ENCODE measurements around the gene FSTL4. TPM values are rescaled to one million over a fixed set of nuclear protein-coding genes. Genes with fewer than 3 reads are reported as not detected.

The FSTL4 gene
- total RNA-seq, 2 donors from 2014 or later, result 4.4 to 5.5 TPM

- Mint-ChIP-seq H3K27ac (no peak overlapping the region), H3K9me3 (no peaks in the 10 kb centered on the region), H3K36me3 (ENCODE audit: low read depth) (no peaks in the 10 kb centered on the region)
Measured at GRCh38 chr5:133627180-133627579, 14.8 kb upstream of the FSTL4 start.

GRCh38 chr5:133624316-133624715 lies 12.0 kb upstream of the FSTL4 start:
- TF ChIP-seq CTCF (conservative IDR thresholded peaks at IDR 0.05), result no peak
- H3K4me3 ChIP-seq (ENCODE audit: low read length), result no peak overlapping the region
- no peak for DNase-seq
- H3K9me3 Mint-ChIP-seq, result no peaks in the 10 kb centered on the region
- 78% methylated on average over 3 of the region's 3 CpGs; no CpG with 5 or more reads in 1 of the 2 experiments for WGBS, 2 experiments (ENCODE audit: insufficient coverage in 1 of 2, insufficient read length in 1 of 2)
- no peak overlapping the region for H3K27ac ChIP-seq (ENCODE audit: low read depth, low read length)
- H3K9ac ChIP-seq (ENCODE audit: extremely low read depth, low read length, poor library complexity, severe bottlenecking), result no peak overlapping the region
- H3K36me3 ChIP-seq (ENCODE audit: control insufficient read depth, insufficient read depth, low read length), result no peaks in the 10 kb centered on the region
- H3K27ac Mint-ChIP-seq, result no peak overlapping the region
- H3K27me3 ChIP-seq (ENCODE audit: control insufficient read depth, insufficient read depth, low read length, poor library complexity, severe bottlenecking), result peaks cover 16% of the 10 kb centered on the region
- H3K9me3 ChIP-seq (ENCODE audit: control insufficient read depth, low read length), result no peaks in the 10 kb centered on the region
- H3K36me3 Mint-ChIP-seq (ENCODE audit: low read depth), result no peaks in the 10 kb centered on the region
- no peak overlapping the region for H3K4me3 Mint-ChIP-seq
- peaks cover 22% of the 10 kb centered on the region for H3K27me3 Mint-ChIP-seq (ENCODE audit: insufficient read depth)
- no peaks in the 10 kb centered on the region for H3K4me1 ChIP-seq (ENCODE audit: control insufficient read depth, insufficient read depth, low read length)
- no peaks in the 10 kb centered on the region for H3K4me1 Mint-ChIP-seq

More at GRCh38 chr5:133627180-133627579, 14.8 kb upstream of the FSTL4 start:
- H3K27ac ChIP-seq (ENCODE audit: low read depth, low read length), result no peak overlapping the region
- no peaks in the 10 kb centered on the region for H3K4me1 Mint-ChIP-seq
- no peak overlapping the region for H3K9ac ChIP-seq (ENCODE audit: extremely low read depth, low read length, poor library complexity, severe bottlenecking)
- H3K9me3 ChIP-seq (ENCODE audit: control insufficient read depth, low read length), result no peaks in the 10 kb centered on the region
- 58% methylated on average over 1 of the region's 1 CpG; no CpG with 5 or more reads in 1 of the 2 experiments for WGBS, 2 experiments (ENCODE audit: insufficient coverage in 1 of 2, insufficient read length in 1 of 2)
- no peak for DNase-seq
- H3K27me3 ChIP-seq (ENCODE audit: control insufficient read depth, insufficient read depth, low read length, poor library complexity, severe bottlenecking), result peaks cover 5% of the 10 kb centered on the region
- no peak overlapping the region for H3K4me3 Mint-ChIP-seq
- no peaks in the 10 kb centered on the region for H3K4me1 ChIP-seq (ENCODE audit: control insufficient read depth, insufficient read depth, low read length)
- no peaks in the 10 kb centered on the region for H3K36me3 ChIP-seq (ENCODE audit: control insufficient read depth, insufficient read depth, low read length)
- TF ChIP-seq CTCF (conservative IDR thresholded peaks at IDR 0.05), result no peak
- H3K4me3 ChIP-seq (ENCODE audit: low read length), result no peak overlapping the region
- H3K27me3 Mint-ChIP-seq (ENCODE audit: insufficient read depth), result peaks cover 23% of the 10 kb centered on the region

GRCh38 chr5:133618141-133618540 lies 5.8 kb upstream of the FSTL4 start:
- H3K4me3 ChIP-seq (ENCODE audit: low read length), result no peak overlapping the region
- no peak overlapping the region for H3K9ac ChIP-seq (ENCODE audit: extremely low read depth, low read length, poor library complexity, severe bottlenecking)
- H3K4me1 ChIP-seq (ENCODE audit: control insufficient read depth, insufficient read depth, low read length), result no peaks in the 10 kb centered on the region
- H3K4me1 Mint-ChIP-seq, result no peaks in the 10 kb centered on the region
- no peak for TF ChIP-seq CTCF (conservative IDR thresholded peaks at IDR 0.05)
- no peak for DNase-seq
- peaks cover 52% of the 10 kb centered on the region for H3K27me3 ChIP-seq (ENCODE audit: control insufficient read depth, insufficient read depth, low read length, poor library complexity, severe bottlenecking)
- H3K36me3 Mint-ChIP-seq (ENCODE audit: low read depth), result no peaks in the 10 kb centered on the region
- no peaks in the 10 kb centered on the region for H3K9me3 ChIP-seq (ENCODE audit: control insufficient read depth, low read length)
- H3K27me3 Mint-ChIP-seq (ENCODE audit: insufficient read depth), result peaks cover 44% of the 10 kb centered on the region
- no peaks in the 10 kb centered on the region for H3K36me3 ChIP-seq (ENCODE audit: control insufficient read depth, insufficient read depth, low read length)
- H3K27ac Mint-ChIP-seq, result no peak overlapping the region
- H3K9me3 Mint-ChIP-seq, result no peaks in the 10 kb centered on the region
- H3K4me3 Mint-ChIP-seq, result no peak overlapping the region
- 89 to 100% methylated on average over 1 of the region's 1 CpG for WGBS, 2 experiments (ENCODE audit: insufficient coverage in 1 of 2, insufficient read length in 1 of 2)
- no peak overlapping the region for H3K27ac ChIP-seq (ENCODE audit: low read depth, low read length)
